Sigmoid colon (tissue), 4 donors: Measurements from ENCODE around the gene SSBP3.

ENCODE experiments used
- POLR2A ChIP-seq, 2 donors: fragments of 450-650 bp; IDR thresholded peaks; one replicate each; pipeline ENCODE4 v1.6.1; 2016; ENCODE audit warnings: antibody characterized with exemption in 2 of 2, mild to moderate bottlenecking in 2 of 2, moderate library complexity in 2 of 2
- POLR2AphosphoS5 ChIP-seq, 4 donors: sonication (generic); formaldehyde crosslinking; IDR thresholded peaks; one replicate each; pipeline ENCODE4 v1.6.1; 2017; ENCODE audit warnings: antibody characterized with exemption in 4 of 4
- TF ChIP-seq, protein P1 (sequence below), 4 experiments: fragments of 450-650 bp in 3 of 4; fragments of 200-600 bp in 1 of 4; IDR thresholded peaks; one replicate each; pipeline ENCODE4 v1.5.1; 2016 to 2019; ENCODE audit warnings: antibody characterized with exemption in 4 of 4, mild to moderate bottlenecking in 3 of 4, moderate library complexity in 2 of 4

DNA sequence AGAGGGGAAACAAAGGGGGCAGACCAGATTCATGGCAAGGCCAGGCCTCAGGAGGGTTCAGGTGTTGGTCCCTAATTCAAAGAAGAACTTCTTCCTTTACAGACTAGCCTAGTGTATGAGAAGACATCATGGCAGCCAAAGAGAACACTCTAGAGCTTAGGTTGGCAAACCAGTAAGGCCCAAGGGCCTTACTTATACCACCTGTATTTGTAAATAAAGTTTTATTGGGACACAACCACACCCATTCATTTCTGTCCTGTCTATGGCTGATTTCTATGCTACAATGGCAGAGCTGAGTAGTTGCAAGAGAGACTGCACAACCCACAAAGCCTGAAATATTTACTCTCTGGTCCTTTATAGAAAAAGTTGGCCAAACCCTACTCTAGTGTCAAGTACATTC is 42.3 kb downstream of the SSBP3 start:
- TF ChIP-seq, protein P1, sequence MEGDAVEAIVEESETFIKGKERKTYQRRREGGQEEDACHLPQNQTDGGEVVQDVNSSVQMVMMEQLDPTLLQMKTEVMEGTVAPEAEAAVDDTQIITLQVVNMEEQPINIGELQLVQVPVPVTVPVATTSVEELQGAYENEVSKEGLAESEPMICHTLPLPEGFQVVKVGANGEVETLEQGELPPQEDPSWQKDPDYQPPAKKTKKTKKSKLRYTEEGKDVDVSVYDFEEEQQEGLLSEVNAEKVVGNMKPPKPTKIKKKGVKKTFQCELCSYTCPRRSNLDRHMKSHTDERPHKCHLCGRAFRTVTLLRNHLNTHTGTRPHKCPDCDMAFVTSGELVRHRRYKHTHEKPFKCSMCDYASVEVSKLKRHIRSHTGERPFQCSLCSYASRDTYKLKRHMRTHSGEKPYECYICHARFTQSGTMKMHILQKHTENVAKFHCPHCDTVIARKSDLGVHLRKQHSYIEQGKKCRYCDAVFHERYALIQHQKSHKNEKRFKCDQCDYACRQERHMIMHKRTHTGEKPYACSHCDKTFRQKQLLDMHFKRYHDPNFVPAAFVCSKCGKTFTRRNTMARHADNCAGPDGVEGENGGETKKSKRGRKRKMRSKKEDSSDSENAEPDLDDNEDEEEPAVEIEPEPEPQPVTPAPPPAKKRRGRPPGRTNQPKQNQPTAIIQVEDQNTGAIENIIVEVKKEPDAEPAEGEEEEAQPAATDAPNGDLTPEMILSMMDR (IDR thresholded peaks at IDR 0.05), result no peak
- TF ChIP-seq POLR2AphosphoS5 (IDR thresholded peaks at IDR 0.05) (no peak), POLR2A (IDR thresholded peaks at IDR 0.05) (no peak)
